Nephron progenitor cell (in vitro differentiated cells): ENCODE measurements around the gene RNASE9.

Experiments used
- DNase-seq: peaks from one replicate; pipeline ENCODE4 v3.0.0; 2021
- H3K27ac Mint-ChIP-seq: 2 replicates; pipeline ENCODE4 v1.8.0; 2021; ENCODE audit warnings: mild to moderate bottlenecking, moderate library complexity, mixed read lengths
- H3K27me3 Mint-ChIP-seq: 2 replicates; pipeline ENCODE4 v1.8.0; 2021; ENCODE audit warnings: mild to moderate bottlenecking, low read depth, mixed read lengths; ENCODE audit not compliant: poor library complexity
- H3K36me3 Mint-ChIP-seq: 2 replicates; pipeline ENCODE4 v1.8.0; 2021; ENCODE audit warnings: low read depth, mixed read lengths
- H3K4me1 Mint-ChIP-seq: 2 replicates; pipeline ENCODE4 v1.8.0; 2021; ENCODE audit warnings: mixed read lengths
- H3K4me3 Mint-ChIP-seq: 2 replicates; pipeline ENCODE4 v1.8.0; 2021; ENCODE audit warnings: mild to moderate bottlenecking, moderate library complexity, mixed read lengths
- H3K9me3 Mint-ChIP-seq: 2 replicates; pipeline ENCODE4 v1.8.0; 2021; ENCODE audit warnings: mild to moderate bottlenecking, moderate library complexity, mixed read lengths
- CTCF ChIP-seq: fragments of 200-600 bp; sonication (generic); IDR thresholded peaks from 2 replicates; pipeline ENCODE4 v1.5.0; 2021; ENCODE audit warnings: antibody characterized with exemption

RNASE9 gene

GRCh38 chr14:20592574-20592973 lies 31.7 kb upstream of the RNASE9 start:
- no peak for DNase-seq
- Mint-ChIP-seq H3K4me1 (no peaks in the 10 kb centered on the region), H3K27me3 (peaks cover 2% of the 10 kb centered on the region), H3K27ac (no peak overlapping the region), H3K9me3 (no peaks in the 10 kb centered on the region), H3K36me3 (no peaks in the 10 kb centered on the region), H3K4me3 (no peak overlapping the region)
- no peak for TF ChIP-seq CTCF

GRCh38 chr14:20591235-20591634 lies 30.4 kb upstream of the RNASE9 start, which contains the start of gene RNASE12:
Gene RNASE12 (minus strand): TSS chr14:20591376. CDS start chr14:20590723, 653 bp downstream.
- Mint-ChIP-seq H3K27me3 (peaks cover 3% of the 10 kb centered on the region), H3K27ac (no peak within 1 kb of the TSS), H3K9me3 (no peaks in the 10 kb centered on the region), H3K4me1 (no peaks in the 10 kb centered on the region), H3K36me3 (no peaks in the 10 kb centered on the region), H3K4me3 (no peak within 1 kb of the TSS)
- no peak for DNase-seq
- TF ChIP-seq CTCF: no peak

- no peaks in the 10 kb centered on the region for H3K36me3 Mint-ChIP-seq
- no peak within 1 kb of the TSS for H3K4me3 Mint-ChIP-seq
- H3K9me3 Mint-ChIP-seq: no peaks in the 10 kb centered on the region
- TF ChIP-seq CTCF: no peak
- no peaks in the 10 kb centered on the region for H3K4me1 Mint-ChIP-seq
- no peak for DNase-seq
- no peak within 1 kb of the TSS for H3K27ac Mint-ChIP-seq
- peaks cover 3% of the 10 kb centered on the region for H3K27me3 Mint-ChIP-seq
Measured at GRCh38 chr14:20587489-20588154, 26.8 kb upstream of the RNASE9 start, which contains the start of gene RNASE11. Gene RNASE11 (minus strand): TSS chr14:20588001.

- Mint-ChIP-seq H3K36me3 (no peaks in the 10 kb centered on the region), H3K4me1 (peaks cover under 1% of the 10 kb centered on the region), H3K4me3 (no peak overlapping the region), H3K27ac (no peak overlapping the region), H3K9me3 (no peaks in the 10 kb centered on the region), H3K27me3 (peaks cover 3% of the 10 kb centered on the region)
- TF ChIP-seq CTCF: no peak
- DNase-seq: no peak
Measured at GRCh38 chr14:20583908-20584307, 23.1 kb upstream of the RNASE9 start.

- H3K9me3 Mint-ChIP-seq: no peaks in the 10 kb centered on the region
- no peak overlapping the region for H3K4me3 Mint-ChIP-seq
- H3K27me3 Mint-ChIP-seq: peaks cover 3% of the 10 kb centered on the region
- H3K36me3 Mint-ChIP-seq: no peaks in the 10 kb centered on the region
- no peak overlapping the region for H3K27ac Mint-ChIP-seq
- DNase-seq: no peak
- peaks cover 8% of the 10 kb centered on the region for H3K4me1 Mint-ChIP-seq
- no peak for TF ChIP-seq CTCF
Measured at GRCh38 chr14:20583142-20583541, 22.3 kb upstream of the RNASE9 start.

GRCh38 chr14:20580242-20580641 lies 19.4 kb upstream of the RNASE9 start:
- DNase-seq: no peak
- no peak for TF ChIP-seq CTCF
- no peaks in the 10 kb centered on the region for H3K27me3 Mint-ChIP-seq
- H3K4me3 Mint-ChIP-seq: no peak overlapping the region
- H3K4me1 Mint-ChIP-seq: peaks cover 9% of the 10 kb centered on the region
- no peak overlapping the region for H3K27ac Mint-ChIP-seq
- no peaks in the 10 kb centered on the region for H3K36me3 Mint-ChIP-seq
- H3K9me3 Mint-ChIP-seq: no peaks in the 10 kb centered on the region
